ENCODE results near the gene TMEM145.

The TMEM145 gene

DNA sequence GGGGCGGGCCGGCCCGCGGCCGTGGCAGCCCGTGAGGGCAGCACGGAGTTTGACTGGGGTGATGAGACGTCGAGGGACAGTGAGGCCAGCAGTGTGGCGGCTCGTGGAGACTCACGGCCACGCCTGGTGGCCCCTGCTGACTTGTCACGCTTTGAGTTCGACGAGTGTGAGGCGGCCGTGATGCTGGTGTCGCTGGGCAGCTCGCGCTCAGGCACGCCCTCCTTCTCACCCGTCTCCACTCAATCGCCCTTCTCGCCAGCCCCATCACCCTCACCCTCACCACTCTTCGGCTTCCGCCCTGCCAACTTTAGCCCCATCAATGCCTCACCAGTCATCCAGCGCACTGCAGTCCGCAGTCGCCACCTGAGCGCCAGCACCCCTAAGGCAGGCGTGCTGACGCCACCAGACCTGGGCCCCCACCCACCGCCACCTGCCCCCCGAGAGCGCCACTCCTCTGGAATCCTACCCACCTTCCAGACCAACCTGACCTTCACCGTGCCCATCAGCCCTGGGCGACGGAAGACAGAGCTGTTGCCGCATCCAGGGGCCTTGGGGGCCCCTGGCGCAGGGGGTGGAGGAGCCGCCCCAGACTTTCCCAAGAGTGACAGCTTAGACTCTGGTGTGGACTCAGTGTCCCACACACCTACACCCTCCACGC is 39.6 kb upstream of the TMEM145 start:
- H3K4me1 ChIP-seq (ENCODE audit: low read length) = peaks cover 28% of the 10 kb centered on the region
- H4K20me1 ChIP-seq (ENCODE audit: insufficient read depth, low read length) = no peaks in the 10 kb centered on the region
- H3K9me3 ChIP-seq (ENCODE audit: insufficient read depth, low read length) = no peaks in the 10 kb centered on the region
- H3K36me3 ChIP-seq (replicated peaks; ENCODE audit: low read depth, low read length) = peaks cover 17% of the 10 kb centered on the region
- H3K27me3 ChIP-seq (ENCODE audit: low read depth, low read length) = no peaks in the 10 kb centered on the region
- peaks cover 27% of the 10 kb centered on the region for H3K79me2 ChIP-seq (ENCODE audit: low read length)
- TF ChIP-seq, protein P1, sequence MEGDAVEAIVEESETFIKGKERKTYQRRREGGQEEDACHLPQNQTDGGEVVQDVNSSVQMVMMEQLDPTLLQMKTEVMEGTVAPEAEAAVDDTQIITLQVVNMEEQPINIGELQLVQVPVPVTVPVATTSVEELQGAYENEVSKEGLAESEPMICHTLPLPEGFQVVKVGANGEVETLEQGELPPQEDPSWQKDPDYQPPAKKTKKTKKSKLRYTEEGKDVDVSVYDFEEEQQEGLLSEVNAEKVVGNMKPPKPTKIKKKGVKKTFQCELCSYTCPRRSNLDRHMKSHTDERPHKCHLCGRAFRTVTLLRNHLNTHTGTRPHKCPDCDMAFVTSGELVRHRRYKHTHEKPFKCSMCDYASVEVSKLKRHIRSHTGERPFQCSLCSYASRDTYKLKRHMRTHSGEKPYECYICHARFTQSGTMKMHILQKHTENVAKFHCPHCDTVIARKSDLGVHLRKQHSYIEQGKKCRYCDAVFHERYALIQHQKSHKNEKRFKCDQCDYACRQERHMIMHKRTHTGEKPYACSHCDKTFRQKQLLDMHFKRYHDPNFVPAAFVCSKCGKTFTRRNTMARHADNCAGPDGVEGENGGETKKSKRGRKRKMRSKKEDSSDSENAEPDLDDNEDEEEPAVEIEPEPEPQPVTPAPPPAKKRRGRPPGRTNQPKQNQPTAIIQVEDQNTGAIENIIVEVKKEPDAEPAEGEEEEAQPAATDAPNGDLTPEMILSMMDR (IDR thresholded peaks at IDR 0.05; ENCODE audit: low read depth, low read length) = no peak
- TF ChIP-seq EZH2phosphoT487 (IDR thresholded peaks at IDR 0.05; ENCODE audit: low read depth) = no peak
- no peak overlapping the region for H3K4me3 ChIP-seq (ENCODE audit: low read length)
- H3K27ac ChIP-seq (ENCODE audit: low read length) = no peak overlapping the region
- H3K4me2 ChIP-seq (ENCODE audit: low read length) = no peak overlapping the region
- H3K9ac ChIP-seq (ENCODE audit: low read length) = no peak overlapping the region
- no peak overlapping the region for H2AFZ ChIP-seq (ENCODE audit: low read depth, low read length)

DNA sequence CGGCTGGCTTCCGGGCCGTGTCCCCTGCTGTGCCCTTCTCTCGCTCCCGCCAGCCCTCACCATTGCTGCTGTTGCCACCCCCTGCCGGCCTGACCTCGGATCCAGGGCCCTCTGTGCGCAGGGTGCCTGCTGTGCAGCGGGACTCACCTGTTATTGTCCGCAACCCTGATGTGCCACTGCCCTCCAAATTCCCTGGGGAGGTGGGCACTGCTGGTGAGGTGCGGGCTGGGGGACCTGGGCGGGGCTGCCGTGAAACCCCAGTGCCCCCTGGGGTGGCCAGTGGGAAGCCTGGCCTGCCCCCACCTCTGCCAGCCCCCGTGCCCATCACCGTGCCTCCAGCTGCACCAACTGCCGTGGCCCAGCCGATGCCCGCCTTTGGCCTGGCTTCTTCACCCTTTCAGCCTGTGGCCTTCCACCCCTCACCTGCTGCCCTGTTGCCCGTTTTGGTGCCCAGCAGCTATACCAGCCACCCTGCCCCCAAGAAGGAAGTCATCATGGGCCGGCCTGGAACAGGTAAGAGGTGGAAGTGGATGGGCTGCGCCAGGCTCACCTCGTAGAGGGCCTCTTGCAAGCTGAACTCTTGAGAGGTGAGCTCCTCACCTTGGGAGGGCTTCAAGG is 38.9 kb upstream of the TMEM145 start:
- Histone ChIP-seq H3K36me3 (replicated peaks; ENCODE audit: low read depth, low read length) (peaks cover 17% of the 10 kb centered on the region), H3K4me3 (ENCODE audit: low read length) (no peak overlapping the region), H2AFZ (ENCODE audit: low read depth, low read length) (no peak overlapping the region), H3K9me3 (ENCODE audit: insufficient read depth, low read length) (no peaks in the 10 kb centered on the region), H3K79me2 (ENCODE audit: low read length) (peaks cover 31% of the 10 kb centered on the region), H3K4me2 (ENCODE audit: low read length) (no peak overlapping the region), H3K9ac (ENCODE audit: low read length) (no peak overlapping the region), H4K20me1 (ENCODE audit: insufficient read depth, low read length) (no peaks in the 10 kb centered on the region), H3K4me1 (ENCODE audit: low read length) (peaks cover 32% of the 10 kb centered on the region), H3K27ac (ENCODE audit: low read length) (no peak overlapping the region), H3K27me3 (ENCODE audit: low read depth, low read length) (no peaks in the 10 kb centered on the region)
- TF ChIP-seq, protein P1 (IDR thresholded peaks at IDR 0.05; ENCODE audit: low read depth, low read length) = no peak
- no peak for TF ChIP-seq EZH2phosphoT487 (IDR thresholded peaks at IDR 0.05; ENCODE audit: low read depth)

DNA sequence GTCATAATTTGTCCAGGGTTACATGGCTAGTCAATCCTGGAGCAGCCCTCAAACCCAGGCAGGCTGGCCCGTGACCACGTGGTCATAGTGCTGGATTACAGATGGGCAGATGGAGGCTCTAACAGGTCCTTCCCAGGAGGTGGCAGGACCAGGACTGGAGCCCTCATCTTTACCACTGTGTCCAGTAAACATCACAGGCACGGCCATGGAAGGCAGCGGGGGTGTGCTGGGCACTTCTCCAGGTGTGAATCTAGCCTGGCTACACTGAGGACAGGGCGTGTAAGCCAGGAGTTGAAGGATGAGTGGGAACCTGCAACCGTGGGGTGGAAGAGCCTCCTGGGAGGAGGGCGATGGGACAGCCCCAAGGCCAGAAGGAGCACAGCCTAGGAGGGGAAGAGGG is 38.0 kb upstream of the TMEM145 start:
- Histone ChIP-seq H4K20me1 (ENCODE audit: insufficient read depth, low read length) (no peaks in the 10 kb centered on the region), H3K27me3 (ENCODE audit: low read depth, low read length) (no peaks in the 10 kb centered on the region), H3K4me1 (ENCODE audit: low read length) (peaks cover 35% of the 10 kb centered on the region), H3K36me3 (replicated peaks; ENCODE audit: low read depth, low read length) (peaks cover 17% of the 10 kb centered on the region), H3K9ac (ENCODE audit: low read length) (no peak overlapping the region), H2AFZ (ENCODE audit: low read depth, low read length) (no peak overlapping the region), H3K4me2 (ENCODE audit: low read length) (no peak overlapping the region), H3K4me3 (ENCODE audit: low read length) (no peak overlapping the region), H3K79me2 (ENCODE audit: low read length) (peaks cover 23% of the 10 kb centered on the region), H3K9me3 (ENCODE audit: insufficient read depth, low read length) (no peaks in the 10 kb centered on the region), H3K27ac (ENCODE audit: low read length) (no peak overlapping the region)
- TF ChIP-seq EZH2phosphoT487 (IDR thresholded peaks at IDR 0.05; ENCODE audit: low read depth) = no peak

DNA sequence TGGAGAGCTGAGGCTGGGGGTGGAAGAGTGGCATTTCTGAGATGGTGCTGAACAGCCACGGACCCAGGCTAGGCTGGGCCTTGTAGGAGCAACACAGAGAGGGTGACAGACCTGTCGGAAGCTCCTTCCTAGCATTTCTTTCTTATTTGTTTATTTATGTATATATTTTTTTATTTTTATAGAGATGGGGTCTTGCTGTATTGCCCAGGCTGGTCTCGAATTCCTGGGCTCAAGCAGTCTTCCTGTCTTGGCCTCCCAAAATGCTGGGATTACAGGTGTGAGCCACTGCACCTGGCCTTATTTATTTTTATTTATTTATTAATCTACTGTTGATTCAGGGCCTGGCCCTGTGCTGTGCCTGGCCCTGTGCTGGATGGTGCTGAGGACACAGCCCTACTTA is 37.6 kb upstream of the TMEM145 start:
- H4K20me1 ChIP-seq (ENCODE audit: insufficient read depth, low read length) = no peaks in the 10 kb centered on the region
- peaks cover 19% of the 10 kb centered on the region for H3K79me2 ChIP-seq (ENCODE audit: low read length)
- H3K9me3 ChIP-seq (ENCODE audit: insufficient read depth, low read length) = no peaks in the 10 kb centered on the region
- H3K27ac ChIP-seq (ENCODE audit: low read length) = no peak overlapping the region
- H3K27me3 ChIP-seq (ENCODE audit: low read depth, low read length) = no peaks in the 10 kb centered on the region
- TF ChIP-seq EZH2phosphoT487 (IDR thresholded peaks at IDR 0.05; ENCODE audit: low read depth) = no peak
- TF ChIP-seq, protein P1 (IDR thresholded peaks at IDR 0.05; ENCODE audit: low read depth, low read length) = no peak
- H3K9ac ChIP-seq (ENCODE audit: low read length) = no peak overlapping the region
- H3K4me3 ChIP-seq (ENCODE audit: low read length) = no peak overlapping the region
- H3K36me3 ChIP-seq (replicated peaks; ENCODE audit: low read depth, low read length) = peaks cover 17% of the 10 kb centered on the region
- H2AFZ ChIP-seq (ENCODE audit: low read depth, low read length) = no peak overlapping the region
- no peak overlapping the region for H3K4me2 ChIP-seq (ENCODE audit: low read length)
- H3K4me1 ChIP-seq (ENCODE audit: low read length) = peaks cover 32% of the 10 kb centered on the region

Data from OCI-LY3 (cell line).